HCEC 1CT (cell line): Measurements from ENCODE around the gene MGP.
A peak's percentile ranks its signal among the peaks of the same experiment; 100 is the strongest.

Experiments used
- DNase-seq: peaks from one replicate; pipeline ENCODE4 v3.0.0-alpha.2; 2017

MGP gene

GRCh38 chr12:14854586-14855183 is 31.0 kb downstream of the MGP start:
- DNase-seq, result peak; percentile 67

GRCh38 chr12:14853961-14854360 is 31.7 kb downstream of the MGP start:
- no peak for DNase-seq

- no peak for DNase-seq
Observed at GRCh38 chr12:14852880-14853279, 32.8 kb downstream of the MGP start.

GRCh38 chr12:14850929-14851663 is 34.6 kb downstream of the MGP start:
- no peak for DNase-seq

- DNase-seq, result no peak
Observed at GRCh38 chr12:14849661-14850060, 36.0 kb downstream of the MGP start.

GRCh38 chr12:14846876-14847580 is 38.6 kb downstream of the MGP start:
- no peak for DNase-seq

GRCh38 chr12:14846042-14846587 is 39.5 kb downstream of the MGP start:
- no peak for DNase-seq

- DNase-seq, result peak; percentile 60
Observed at GRCh38 chr12:14845350-14845750, 40.3 kb downstream of the MGP start.

- no peak for DNase-seq
Observed at GRCh38 chr12:14844401-14844800, 41.3 kb downstream of the MGP start.

GRCh38 chr12:14843425-14843887 is 42.2 kb downstream of the MGP start, which contains the start of gene ART4:
Gene ART4, minus strand, starts transcription at chr12:14843526. Its CDS starts 413 bp downstream, at chr12:14843113.
- DNase-seq, result no peak

GRCh38 chr12:14842315-14842714 is 43.3 kb downstream of the MGP start:
- no peak for DNase-seq

GRCh38 chr12:14841761-14842160 is 43.9 kb downstream of the MGP start:
- peak; percentile 59 for DNase-seq

- DNase-seq, result no peak
Observed at GRCh38 chr12:14840616-14841015, 45.0 kb downstream of the MGP start.

- DNase-seq, result no peak
Observed at GRCh38 chr12:14839262-14839661, 46.4 kb downstream of the MGP start.

- peak; percentile 87 for DNase-seq
Observed at GRCh38 chr12:14836336-14837210, 49.1 kb downstream of the MGP start.

- DNase-seq, result no peak
Observed at GRCh38 chr12:14834509-14834908, 51.1 kb downstream of the MGP start.

- DNase-seq, result peak; percentile 36
Observed at GRCh38 chr12:14833952-14834351, 51.7 kb downstream of the MGP start.

GRCh38 chr12:14833336-14833735 is 52.3 kb downstream of the MGP start:
- no peak for DNase-seq
